GM21360 (cell line): ENCODE results near the gene PDLIM5.

Source experiments
- ATAC-seq: cut with Tn5 transposase; IDR thresholded peaks from one replicate; pipeline ENCODE4 v1.9.1; 2021; ENCODE audit warnings: mild to moderate bottlenecking, moderate library complexity; ENCODE audit not compliant: unreplicated experiment

The PDLIM5 gene

GRCh38 chr4:94525993-94526728, 74.4 kb downstream of the PDLIM5 start:
- peak; percentile 62 for ATAC-seq

- ATAC-seq, result no peak
Measured at GRCh38 chr4:94527556-94528233, 76.0 kb downstream of the PDLIM5 start.

GRCh38 chr4:94528792-94529451, 77.2 kb downstream of the PDLIM5 start:
- no peak for ATAC-seq

- no peak for ATAC-seq
Measured at GRCh38 chr4:94530073-94530472, 78.3 kb downstream of the PDLIM5 start.

- no peak for ATAC-seq
Measured at GRCh38 chr4:94531991-94532789, 80.4 kb downstream of the PDLIM5 start.

- ATAC-seq, result no peak
Measured at GRCh38 chr4:94533405-94534223, 81.9 kb downstream of the PDLIM5 start.

GRCh38 chr4:94534401-94535312, 82.9 kb downstream of the PDLIM5 start:
- peak; percentile 98 for ATAC-seq

GRCh38 chr4:94536049-94536448, 84.3 kb downstream of the PDLIM5 start:
- no peak for ATAC-seq

- no peak for ATAC-seq
Measured at GRCh38 chr4:94536649-94537469, 85.1 kb downstream of the PDLIM5 start.

- no peak for ATAC-seq
Measured at GRCh38 chr4:94537921-94538628, 86.3 kb downstream of the PDLIM5 start.

GRCh38 chr4:94540476-94540875, 88.7 kb downstream of the PDLIM5 start:
- ATAC-seq, result no peak

- no peak for ATAC-seq
Measured at GRCh38 chr4:94544811-94545210, 93.1 kb downstream of the PDLIM5 start.

- ATAC-seq, result no peak
Measured at GRCh38 chr4:94545296-94545695, 93.6 kb downstream of the PDLIM5 start.

GRCh38 chr4:94546949-94547348, 95.2 kb downstream of the PDLIM5 start:
- ATAC-seq, result no peak

GRCh38 chr4:94548571-94548970, 96.8 kb downstream of the PDLIM5 start:
- ATAC-seq, result no peak

- no peak for ATAC-seq
Measured at GRCh38 chr4:94550352-94550751, 98.6 kb downstream of the PDLIM5 start.

GRCh38 chr4:94550851-94551250, 99.1 kb downstream of the PDLIM5 start:
- no peak for ATAC-seq
